NCI-H524 (cell line): ENCODE measurements around the gene CHD6.

ENCODE experiments used
- DNase-seq, 2 experiments: peaks; one replicate each; lab custom pipeline; 2025; lab: John Stamatoyannopoulos, UW

The CHD6 gene

GRCh38 chr20:41592516-41593216 is 25.5 kb downstream of the CHD6 start:
- DNase-seq, result no peak

- no peak for DNase-seq
Observed at GRCh38 chr20:41587956-41588355, 30.2 kb downstream of the CHD6 start.

DNA sequence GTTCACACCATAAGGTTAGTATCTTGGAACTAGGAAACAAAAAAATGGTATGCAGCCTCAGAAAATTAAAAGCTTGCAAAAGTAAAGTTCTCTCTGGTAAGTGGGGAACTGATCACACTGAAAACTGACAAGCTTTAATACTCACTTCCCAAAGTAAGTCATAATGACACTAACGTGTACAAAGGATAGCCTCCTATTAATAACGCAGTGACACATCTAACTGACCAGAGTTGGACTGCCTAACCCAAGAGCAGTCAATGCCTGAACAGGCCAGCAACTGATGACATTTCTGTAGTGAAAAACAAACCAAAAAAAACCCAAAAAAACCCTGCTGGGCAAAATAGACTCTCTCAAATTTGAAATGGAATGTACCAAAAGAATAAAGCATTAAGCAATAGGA is 30.7 kb downstream of the CHD6 start:
- DNase-seq, result no peak

GRCh38 chr20:41586772-41587171 is 31.4 kb downstream of the CHD6 start:
- DNase-seq, result no peak

DNA sequence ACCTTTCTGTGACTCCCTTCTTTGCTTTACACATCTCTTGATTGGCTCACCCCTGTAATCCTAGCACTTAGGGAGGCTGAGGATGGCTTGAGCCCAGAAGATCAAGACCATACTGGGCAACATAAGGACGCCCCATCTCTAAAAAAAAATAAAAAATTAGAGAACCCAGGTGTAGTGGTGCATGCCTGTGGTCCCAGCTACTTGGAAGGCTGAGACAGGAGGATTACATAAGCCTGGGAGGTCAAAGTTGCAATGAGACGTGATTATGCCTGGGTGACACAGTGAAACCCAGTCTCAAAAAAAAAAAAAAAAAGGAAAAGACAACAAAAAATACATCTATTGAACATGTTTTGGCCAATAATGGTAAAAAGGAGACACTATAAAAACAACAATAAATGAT is 37.8 kb downstream of the CHD6 start:
- no peak for DNase-seq

- DNase-seq, result no peak
Observed at GRCh38 chr20:41577129-41578009, 40.8 kb downstream of the CHD6 start.

DNA sequence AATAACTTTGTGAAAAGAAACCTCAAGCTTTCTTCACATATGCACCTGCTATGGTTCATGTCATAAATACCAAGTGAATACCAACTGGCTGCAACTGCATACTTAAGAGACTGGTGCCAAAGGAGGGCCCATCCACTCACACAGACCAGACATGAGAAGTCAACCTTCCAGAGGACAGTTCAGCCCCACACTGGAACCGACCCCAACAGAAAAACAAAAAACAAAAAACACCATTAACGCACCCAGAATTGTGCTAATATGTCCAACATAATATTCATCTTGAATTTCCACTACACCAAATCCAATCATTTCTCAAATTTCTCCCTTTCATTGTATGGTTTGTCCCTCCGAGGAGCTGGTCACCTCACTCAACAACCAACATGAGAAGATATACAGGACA is 42.8 kb downstream of the CHD6 start:
- DNase-seq, result no peak

DNA sequence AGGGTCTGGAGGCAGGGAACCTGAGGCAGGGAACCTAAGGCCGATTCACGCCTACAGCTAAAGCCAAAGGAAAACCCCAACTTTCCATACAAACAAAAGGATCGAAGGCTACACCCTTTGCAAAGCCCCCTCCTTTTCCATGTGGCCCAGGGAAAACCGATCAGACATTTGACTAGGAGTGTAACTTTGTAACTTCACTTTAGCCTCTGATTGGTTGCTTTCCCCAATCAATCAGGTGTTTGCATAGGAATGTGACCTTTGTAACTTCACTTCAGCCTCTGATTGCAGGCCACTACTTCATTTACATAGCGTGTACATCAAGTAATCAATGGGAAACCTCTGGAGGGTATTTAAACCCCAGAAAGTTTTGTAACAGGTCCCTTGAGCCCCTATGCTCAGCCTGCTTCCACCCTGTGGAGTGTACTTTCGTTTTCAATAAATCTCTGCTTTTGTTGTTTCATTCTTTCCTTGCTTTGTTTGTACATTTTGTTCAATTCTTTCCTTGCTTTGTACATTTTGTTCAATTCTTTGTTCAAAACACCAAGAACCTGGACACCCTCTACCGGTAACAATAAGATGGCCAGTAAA is 43.3 kb downstream of the CHD6 start:
- no peak for DNase-seq

GRCh38 chr20:41573955-41574354 is 44.2 kb downstream of the CHD6 start:
- no peak for DNase-seq

DNA sequence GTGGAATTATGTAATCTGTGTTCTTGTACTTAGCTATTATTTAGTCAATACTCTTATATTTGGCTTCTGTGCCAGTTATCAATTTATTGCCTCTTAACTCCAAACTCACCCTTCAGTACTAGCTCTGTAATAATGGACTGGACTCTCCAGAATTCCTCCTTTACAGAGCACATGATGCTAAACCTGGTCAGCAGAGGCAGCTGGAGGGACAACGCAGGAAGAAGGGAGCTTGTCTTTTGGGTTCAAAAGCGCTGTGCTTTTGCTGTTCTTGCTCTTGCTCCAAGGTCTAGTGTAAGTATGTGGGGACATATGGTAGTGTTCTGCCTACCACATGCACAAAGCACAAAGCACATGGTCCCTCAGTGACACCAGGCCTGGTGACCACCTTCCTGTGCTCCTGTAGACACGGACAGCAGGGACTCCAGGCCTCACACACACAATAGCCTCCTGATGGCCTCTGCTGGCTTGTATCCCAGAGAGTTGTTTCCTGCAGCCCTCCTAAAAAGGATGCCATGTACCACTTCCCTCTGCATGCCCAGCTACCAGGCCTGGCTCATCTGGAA is 46.1 kb downstream of the CHD6 start:
- DNase-seq, result no peak

DNA sequence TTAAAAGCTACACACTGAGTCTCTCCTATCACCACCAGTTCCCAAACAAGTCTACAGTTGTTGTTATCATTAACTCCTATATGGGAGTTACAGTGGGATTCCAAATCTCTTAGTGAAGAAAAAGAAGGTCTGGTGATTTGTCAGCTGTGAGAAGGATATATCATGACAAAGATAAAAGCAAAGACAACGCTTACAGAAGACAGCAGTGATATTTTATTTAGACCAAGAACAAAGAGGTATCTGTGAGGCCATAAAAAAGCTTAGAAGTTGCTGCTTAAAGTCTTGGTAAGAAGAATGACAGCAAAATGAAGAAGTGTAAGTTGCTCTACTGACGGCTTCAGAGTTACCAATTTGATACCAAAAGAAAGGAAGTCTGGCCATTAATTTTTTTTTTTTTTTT is 47.2 kb downstream of the CHD6 start:
- no peak for DNase-seq

GRCh38 chr20:41570557-41570956 is 47.6 kb downstream of the CHD6 start:
- DNase-seq, result no peak

DNA sequence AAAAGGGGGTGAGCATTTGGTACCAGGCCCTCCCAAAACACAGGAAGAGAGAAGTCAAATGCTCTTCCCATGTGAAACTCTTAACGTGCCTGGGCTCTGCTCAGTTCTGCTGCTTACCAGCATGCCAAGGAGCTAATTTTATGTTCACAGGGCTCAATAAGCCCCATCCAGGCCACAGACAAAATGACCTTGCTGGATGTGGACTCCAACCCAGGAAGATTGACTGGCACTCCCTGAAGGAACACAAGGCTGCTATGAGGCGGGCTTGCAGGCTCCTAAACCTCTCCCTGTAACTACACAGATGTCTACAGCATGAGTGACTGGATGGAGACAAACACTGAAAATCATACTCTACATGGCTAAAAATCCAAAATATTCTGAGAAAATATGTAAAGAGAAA is 50.6 kb downstream of the CHD6 start:
- no peak for DNase-seq

DNA sequence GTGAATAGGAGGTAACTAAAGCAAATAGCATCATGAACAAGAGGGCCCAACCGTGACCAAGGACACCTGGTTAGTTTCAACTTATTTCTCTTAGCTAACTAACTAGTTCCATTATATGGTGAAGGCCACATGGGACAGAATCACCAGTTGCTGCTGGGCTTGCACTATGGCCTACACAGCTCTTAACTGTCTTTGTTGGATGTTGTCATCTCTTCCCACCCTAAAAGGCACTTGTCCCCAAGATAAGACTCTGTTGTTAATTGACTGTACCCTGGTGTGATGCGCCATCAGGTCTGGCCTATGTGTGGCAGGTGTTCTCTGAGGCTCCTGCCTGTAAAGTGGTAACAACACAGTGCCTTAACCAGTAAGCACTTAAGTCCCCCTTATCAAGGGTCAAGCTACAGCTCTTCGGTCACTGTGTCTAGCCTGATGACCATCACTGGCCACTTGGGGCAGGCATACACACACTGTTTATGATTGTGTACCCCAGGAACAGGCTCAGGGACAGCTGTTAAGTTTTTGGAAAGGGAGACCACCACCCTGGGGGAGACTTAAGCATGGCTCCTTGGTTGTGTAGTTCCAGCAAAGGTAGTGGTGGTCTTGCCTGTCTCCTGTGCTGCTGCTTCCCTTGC is 51.2 kb downstream of the CHD6 start:
- no peak for DNase-seq

DNA sequence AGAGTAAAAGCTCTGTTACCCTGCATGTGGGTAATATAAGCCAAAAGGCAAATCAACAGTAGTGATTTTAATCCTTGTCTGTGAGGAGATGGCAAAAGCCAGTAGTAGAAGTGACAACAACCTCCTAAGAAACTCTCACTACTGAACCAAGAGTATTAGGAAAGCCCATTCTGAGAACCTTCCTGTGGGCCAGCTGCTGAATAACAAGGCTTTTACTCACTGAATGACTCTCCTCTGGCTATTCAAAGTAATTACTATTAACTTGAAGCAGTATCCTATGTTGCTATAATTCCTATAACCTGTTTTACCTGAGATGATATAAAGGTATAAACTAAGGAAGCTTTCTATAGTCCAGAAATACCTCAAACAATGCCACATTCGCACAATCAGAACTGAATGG is 55.1 kb downstream of the CHD6 start:
- no peak for DNase-seq

DNA sequence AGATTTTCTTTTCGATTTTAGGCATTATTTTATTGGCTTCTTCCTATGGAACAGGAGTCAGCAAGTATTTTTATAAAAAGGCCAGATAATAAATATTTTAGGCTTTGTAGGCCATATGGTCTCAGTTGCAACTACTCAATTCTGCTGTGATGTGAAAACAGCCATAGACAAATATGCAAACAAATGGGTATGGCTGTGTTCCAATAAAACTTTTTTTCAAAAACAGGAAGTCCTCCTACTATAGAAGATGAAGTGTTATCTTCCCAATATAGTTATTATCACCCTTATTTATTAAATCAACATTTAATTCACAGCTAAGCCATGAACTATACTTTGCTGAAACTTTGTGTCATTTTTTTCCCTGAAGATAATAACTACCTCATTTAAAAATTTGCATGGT is 57.2 kb downstream of the CHD6 start:
- no peak for DNase-seq

- no peak for DNase-seq
Observed at GRCh38 chr20:41559658-41560057, 58.5 kb downstream of the CHD6 start.

GRCh38 chr20:41553142-41553879 is 64.9 kb downstream of the CHD6 start:
- DNase-seq, result no peak

DNA sequence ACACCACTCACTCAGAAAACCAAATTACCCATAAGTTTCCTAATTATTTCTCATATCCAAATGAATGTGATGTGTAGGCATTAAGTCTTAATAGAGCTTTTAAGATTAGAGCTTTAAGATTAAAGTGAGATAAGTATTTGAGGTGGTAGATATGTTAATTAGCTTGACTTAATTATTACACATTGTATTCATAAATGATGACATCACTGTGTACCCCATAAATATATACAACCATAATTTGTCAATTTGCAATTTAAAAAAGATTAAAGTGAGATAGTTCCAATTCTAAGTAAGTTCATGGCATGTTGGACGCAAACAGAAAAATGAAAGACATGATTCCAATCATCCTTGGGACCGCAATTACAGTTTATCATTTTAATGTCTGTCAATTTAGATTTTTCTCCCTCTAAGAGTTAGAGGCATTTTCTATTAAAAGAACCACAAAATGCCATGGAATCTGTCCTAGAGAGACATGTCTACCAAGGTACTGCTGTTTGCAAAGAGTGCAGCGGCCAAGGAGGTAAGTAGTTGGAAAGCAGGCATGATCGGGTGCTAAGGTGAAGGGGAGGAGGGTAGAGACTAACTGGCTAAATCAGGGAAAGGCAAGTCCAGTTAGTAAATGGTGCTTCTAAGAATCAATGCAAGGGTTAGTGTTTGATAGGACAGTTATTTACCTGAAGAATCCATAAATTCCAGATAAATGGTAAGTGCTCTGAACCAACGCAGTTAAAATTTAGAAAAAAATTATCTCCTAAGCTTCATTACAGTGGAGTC is 65.7 kb downstream of the CHD6 start:
- DNase-seq, result no peak

DNA sequence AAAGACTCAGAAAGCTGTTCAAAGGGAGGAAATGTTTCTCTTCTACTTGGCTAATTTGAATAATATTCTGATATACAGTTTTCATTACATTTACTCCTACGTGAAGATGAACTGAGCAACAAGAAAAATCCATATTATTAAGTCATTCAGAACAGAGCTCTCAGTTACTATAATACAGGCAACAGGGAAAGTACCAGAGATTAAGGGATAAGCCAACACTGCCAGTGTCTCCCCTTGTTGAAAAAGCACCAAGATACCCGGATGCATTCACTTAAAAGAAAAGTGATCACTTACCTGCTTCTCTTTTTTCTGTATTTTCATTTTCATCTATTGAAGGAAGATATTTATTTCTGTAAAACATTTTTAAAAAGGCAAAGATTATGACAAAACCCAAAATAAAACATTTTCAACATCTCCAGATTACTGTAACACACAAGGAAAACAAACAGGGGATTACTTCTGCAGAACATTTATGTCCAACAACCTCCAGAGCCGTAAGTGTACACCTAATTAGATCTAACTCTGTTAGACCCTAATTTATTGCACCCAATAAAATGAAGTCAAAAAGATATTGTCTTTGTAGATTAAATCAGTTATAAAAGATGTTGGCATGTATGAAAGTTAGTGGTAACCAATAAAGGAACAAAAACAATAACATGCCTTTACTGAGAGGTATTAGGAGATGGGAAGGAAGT is 67.0 kb downstream of the CHD6 start:
- no peak for DNase-seq
